ENCODE measurements around the gene COPZ1. TPM values are rescaled to one million over a fixed set of nuclear protein-coding genes. Genes with fewer than 3 reads are reported as not detected.

The COPZ1 gene
- total and polyA plus RNA-seq, 9 of the 15 experiments (the other 6 are each of a cell fraction or from before 2014, with no cell fraction given), result 137 to 487 (median 233) TPM

DNA sequence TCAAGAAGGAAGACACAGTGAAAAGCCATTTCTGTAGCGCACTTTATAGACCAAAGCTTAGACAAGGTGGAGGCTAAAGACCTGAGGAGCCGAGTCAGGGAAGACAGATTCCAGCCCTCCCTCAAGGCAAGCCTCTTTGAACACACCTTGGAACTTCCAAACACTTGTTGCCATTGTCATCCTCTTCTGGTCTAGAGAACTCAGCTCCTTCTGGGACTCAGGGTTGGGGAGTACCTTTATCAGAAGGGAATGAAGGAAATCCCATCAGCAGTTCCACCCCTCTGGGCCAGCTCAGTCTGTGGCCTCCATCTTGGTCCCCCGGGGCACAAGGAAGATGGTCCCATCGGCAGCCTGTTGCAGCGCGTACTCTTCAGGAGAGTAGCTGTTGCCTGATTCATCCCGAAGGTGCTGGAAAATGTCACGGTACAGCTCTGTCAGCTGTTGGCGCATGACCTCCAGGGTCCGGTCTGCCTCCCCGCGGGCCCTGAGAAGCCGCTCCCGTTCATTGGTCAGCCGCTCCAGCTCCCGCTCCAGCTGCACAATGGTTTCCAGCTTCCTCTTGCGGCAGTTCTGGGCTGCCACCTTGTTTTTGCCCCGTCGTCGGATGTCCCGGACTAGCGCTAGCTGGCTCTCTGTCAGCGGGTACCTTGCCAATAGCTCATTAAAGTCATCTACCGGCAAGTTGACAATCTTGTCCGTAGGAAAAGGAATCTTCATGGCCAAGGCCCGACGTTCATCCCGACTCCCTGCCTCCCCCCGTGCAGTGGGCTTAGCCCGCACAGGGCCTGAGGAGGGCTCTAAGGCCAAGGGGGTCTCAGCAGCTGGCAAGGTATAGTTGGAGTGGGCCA is 32.6 kb upstream of the COPZ1 start:
- Histone ChIP-seq H3K9me3 (replicated peaks; ENCODE audit: control insufficient read depth, insufficient read depth, low read depth, low read length) (no peaks in the 10 kb centered on the region), H3K79me2 (ENCODE audit: control insufficient read depth, insufficient read depth, low read length) (peaks cover 99% of the 10 kb centered on the region), H3K4me3 (peak overlapping the region; percentile 53), H3K9me1 (ENCODE audit: control insufficient read depth, insufficient read depth, low read length) (no peaks in the 10 kb centered on the region), H3K4me1 (replicated peaks in 1 of 2; ENCODE audit: control insufficient read depth in 2 of 2, insufficient read depth in 2 of 2, low read length in 2 of 2) (peaks cover 40 to 51% of the 10 kb centered on the region in 2 experiments; a peak in 4 of 5 replicates), H3K27me3 (ENCODE audit: control insufficient read depth in 2 of 2, insufficient read depth in 2 of 2, low read length in 2 of 2) (no peaks in the 10 kb centered on the region; a peak in 1 of 5 replicates), H3K9ac (ENCODE audit: insufficient read depth in 1 of 2, low read depth in 2 of 2, low read length in 2 of 2) (peak overlapping the region; percentile 67 to 94), H4K20me1 (replicated peaks; ENCODE audit: control insufficient read depth, insufficient read depth, low read length) (peaks cover 24% of the 10 kb centered on the region), H3K36me3 (ENCODE audit: control insufficient read depth, insufficient read depth, low read length) (peaks cover 91% of the 10 kb centered on the region), H2AFZ (ENCODE audit: low read depth, low read length) (no peak overlapping the region), H3K4me2 (ENCODE audit: insufficient read depth, low read length) (peak overlapping the region; percentile 99), H3K27ac (ENCODE audit: extremely low read depth, low read depth, low read length) (peak overlapping the region; percentile 72)
- WGBS (ENCODE audit: insufficient coverage, low coverage, missing lambda C conversion rate), result 3% methylated on average over 30 of the region's 30 CpGs
- ChIA-PET CTCF (ENCODE audit: low intra/inter-chr PET ratio) (interaction anchor here (4.1 kb wide), 1 partner anchor 68 kb away, joined by 33 read pairs; no protein-coding TSS in a partner anchor), POLR2A (interaction anchor here (0.6 to 9.8 kb wide), 18 partner anchors 7 to 670 kb away, joined by 3 to 155 read pairs (median 5); partner anchors contain the start of genes CBX5, COPZ1, HNRNPA1 and NFE2)
- intact Hi-C loops (cut with micrococcal nuclease), result loop anchor here (10.0 kb wide), 1 partner anchor 278 kb away; no protein-coding TSS in a partner anchor
- DNase-seq (ENCODE audit: extremely low read depth in 1 of 4, low spot score in 3 of 4), result peak in 3 of 4 experiments; percentile 46 to 69 (median 53)
- in situ Hi-C loops (cut with MboI), result loop anchor here (5.0 to 10.0 kb wide), 2 partner anchors 35 to 72 kb away; partner anchors contain the start of genes COPZ1 and GPR84
- FAIRE-seq, result no peak
- BruUV-seq (replicated peaks), result TSS peak; percentile 44
- ATAC-seq, result 0 out of 3 replicates have a peak, but pooled peaks have one; percentile 0
- TF ChIP-seq, protein P1, sequence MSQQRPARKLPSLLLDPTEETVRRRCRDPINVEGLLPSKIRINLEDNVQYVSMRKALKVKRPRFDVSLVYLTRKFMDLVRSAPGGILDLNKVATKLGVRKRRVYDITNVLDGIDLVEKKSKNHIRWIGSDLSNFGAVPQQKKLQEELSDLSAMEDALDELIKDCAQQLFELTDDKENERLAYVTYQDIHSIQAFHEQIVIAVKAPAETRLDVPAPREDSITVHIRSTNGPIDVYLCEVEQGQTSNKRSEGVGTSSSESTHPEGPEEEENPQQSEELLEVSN (IDR thresholded peaks at IDR 0.05; ENCODE audit: borderline replicate concordance in 1 of 2, extremely low read depth in 1 of 2, insufficient read depth in 1 of 2, insufficient read length in 1 of 2, low read depth in 1 of 2, low read length in 1 of 2, poor library complexity in 1 of 2, severe bottlenecking in 1 of 2), result peak in 1 of 2 experiments; percentile 49
- TF ChIP-seq JUND (IDR thresholded peaks at IDR 0.05; ENCODE audit: borderline replicate concordance, low read depth, low read length) (0 out of 2 replicates have a peak, but pooled peaks have one; percentile 4), JUND (tag; IDR thresholded peaks at IDR 0.05; ENCODE audit: borderline replicate concordance, low read depth, low read length) (no peak), DACH1 (IDR thresholded peaks at IDR 0.05; ENCODE audit: partially characterized antibody) (peak; percentile 27), KDM2B (CRISPR knock-in tag; IDR thresholded peaks at IDR 0.05) (peak; percentile 14; the same call in 1 of the 2 replicates), THRAP3 (IDR thresholded peaks at IDR 0.05; ENCODE audit: borderline replicate concordance) (no peak), BRD4 (IDR thresholded peaks at IDR 0.05) (no peak), POLR2G (IDR thresholded peaks at IDR 0.05; ENCODE audit: low read depth, low read length) (peak; percentile 71), NR2C2 (CRISPR knock-in tag; IDR thresholded peaks at IDR 0.05) (no peak), NR2C2 (tag; IDR thresholded peaks at IDR 0.05) (peak; percentile 65), CBFA2T3 (IDR thresholded peaks at IDR 0.05) (no peak), SIN3A (IDR thresholded peaks at IDR 0.05; ENCODE audit: borderline replicate concordance in 2 of 2, control insufficient read depth in 1 of 2, low read depth in 2 of 2, low read length in 2 of 2) (peak; percentile 55 to 81; a peak in 2 of 4 replicates), MTA2 (IDR thresholded peaks at IDR 0.05; ENCODE audit: low read depth) (0 out of 2 replicates have a peak, but pooled peaks have one; percentile 11), ZBTB7A (IDR thresholded peaks at IDR 0.05; ENCODE audit: borderline replicate concordance, control insufficient read depth, low read depth, low read length) (0 out of 2 replicates have a peak, but pooled peaks have one; percentile 31)
- TF ChIP-seq, protein P2, sequence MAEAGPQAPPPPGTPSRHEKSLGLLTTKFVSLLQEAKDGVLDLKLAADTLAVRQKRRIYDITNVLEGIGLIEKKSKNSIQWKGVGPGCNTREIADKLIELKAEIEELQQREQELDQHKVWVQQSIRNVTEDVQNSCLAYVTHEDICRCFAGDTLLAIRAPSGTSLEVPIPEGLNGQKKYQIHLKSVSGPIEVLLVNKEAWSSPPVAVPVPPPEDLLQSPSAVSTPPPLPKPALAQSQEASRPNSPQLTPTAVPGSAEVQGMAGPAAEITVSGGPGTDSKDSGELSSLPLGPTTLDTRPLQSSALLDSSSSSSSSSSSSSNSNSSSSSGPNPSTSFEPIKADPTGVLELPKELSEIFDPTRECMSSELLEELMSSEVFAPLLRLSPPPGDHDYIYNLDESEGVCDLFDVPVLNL (CRISPR knock-in tag; IDR thresholded peaks at IDR 0.05; ENCODE audit: low read depth), result no peak
- TF ChIP-seq, protein P3, sequence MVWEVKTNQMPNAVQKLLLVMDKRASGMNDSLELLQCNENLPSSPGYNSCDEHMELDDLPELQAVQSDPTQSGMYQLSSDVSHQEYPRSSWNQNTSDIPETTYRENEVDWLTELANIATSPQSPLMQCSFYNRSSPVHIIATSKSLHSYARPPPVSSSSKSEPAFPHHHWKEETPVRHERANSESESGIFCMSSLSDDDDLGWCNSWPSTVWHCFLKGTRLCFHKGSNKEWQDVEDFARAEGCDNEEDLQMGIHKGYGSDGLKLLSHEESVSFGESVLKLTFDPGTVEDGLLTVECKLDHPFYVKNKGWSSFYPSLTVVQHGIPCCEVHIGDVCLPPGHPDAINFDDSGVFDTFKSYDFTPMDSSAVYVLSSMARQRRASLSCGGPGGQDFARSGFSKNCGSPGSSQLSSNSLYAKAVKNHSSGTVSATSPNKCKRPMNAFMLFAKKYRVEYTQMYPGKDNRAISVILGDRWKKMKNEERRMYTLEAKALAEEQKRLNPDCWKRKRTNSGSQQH (CRISPR knock-in tag; IDR thresholded peaks at IDR 0.05), result no peak
